GM12873 (cell line): ENCODE measurements around the gene PPP2R2C.

ENCODE experiments used
- TF ChIP-seq, protein P1 (sequence below): IDR thresholded peaks from 2 replicates; pipeline ENCODE4 v1.5.1; 2012; ENCODE audit warnings: low read depth, mild to moderate bottlenecking, moderate library complexity, low read length, control low read depth; ENCODE audit not compliant: insufficient read depth; ENCODE audit errors: missing control alignments

Gene PPP2R2C

DNA sequence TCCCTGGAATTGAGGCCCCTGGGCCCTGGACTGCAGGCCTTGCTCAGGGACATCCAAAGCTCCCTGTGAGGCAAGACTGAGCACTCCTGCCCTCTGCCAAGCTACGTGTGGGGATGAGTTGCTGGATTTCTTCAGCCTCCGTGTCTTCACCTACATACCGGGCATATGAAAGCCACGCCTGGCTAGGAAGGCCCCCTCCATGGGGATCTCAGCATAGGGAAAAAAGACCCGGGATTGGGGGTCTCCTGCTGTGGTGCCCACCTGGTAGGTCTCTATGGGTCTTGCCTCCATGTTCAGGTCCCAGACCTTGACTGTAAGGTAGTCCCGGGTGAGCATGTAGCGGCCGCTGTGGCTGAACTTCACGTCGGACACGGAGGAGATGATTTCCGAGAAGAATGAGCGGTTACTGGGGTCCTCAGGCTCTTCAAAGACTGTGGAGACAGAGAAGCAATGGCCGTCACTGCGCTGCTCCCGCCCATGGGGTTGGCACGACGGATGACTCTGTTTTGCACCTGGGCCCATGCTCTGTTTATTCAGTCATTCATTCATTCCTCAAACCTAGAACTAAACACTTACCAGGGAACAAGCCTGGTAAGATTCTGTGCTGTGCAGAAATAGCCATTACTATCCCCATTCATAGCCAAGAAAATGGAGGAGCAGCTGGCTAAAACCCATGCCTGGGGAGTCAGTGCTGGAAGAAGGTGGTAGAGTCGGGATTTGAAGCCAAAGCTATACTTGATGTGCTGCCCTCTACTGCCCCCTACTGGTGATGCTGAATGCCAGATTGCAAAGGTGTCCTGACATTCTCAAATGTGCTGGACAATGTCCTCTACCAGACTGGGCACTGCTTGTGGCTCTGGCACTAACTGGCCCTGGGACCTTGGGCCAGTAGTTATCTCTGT is 138.9 kb downstream of the PPP2R2C start:
- TF ChIP-seq, protein P1, sequence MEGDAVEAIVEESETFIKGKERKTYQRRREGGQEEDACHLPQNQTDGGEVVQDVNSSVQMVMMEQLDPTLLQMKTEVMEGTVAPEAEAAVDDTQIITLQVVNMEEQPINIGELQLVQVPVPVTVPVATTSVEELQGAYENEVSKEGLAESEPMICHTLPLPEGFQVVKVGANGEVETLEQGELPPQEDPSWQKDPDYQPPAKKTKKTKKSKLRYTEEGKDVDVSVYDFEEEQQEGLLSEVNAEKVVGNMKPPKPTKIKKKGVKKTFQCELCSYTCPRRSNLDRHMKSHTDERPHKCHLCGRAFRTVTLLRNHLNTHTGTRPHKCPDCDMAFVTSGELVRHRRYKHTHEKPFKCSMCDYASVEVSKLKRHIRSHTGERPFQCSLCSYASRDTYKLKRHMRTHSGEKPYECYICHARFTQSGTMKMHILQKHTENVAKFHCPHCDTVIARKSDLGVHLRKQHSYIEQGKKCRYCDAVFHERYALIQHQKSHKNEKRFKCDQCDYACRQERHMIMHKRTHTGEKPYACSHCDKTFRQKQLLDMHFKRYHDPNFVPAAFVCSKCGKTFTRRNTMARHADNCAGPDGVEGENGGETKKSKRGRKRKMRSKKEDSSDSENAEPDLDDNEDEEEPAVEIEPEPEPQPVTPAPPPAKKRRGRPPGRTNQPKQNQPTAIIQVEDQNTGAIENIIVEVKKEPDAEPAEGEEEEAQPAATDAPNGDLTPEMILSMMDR = peak; percentile 84

DNA sequence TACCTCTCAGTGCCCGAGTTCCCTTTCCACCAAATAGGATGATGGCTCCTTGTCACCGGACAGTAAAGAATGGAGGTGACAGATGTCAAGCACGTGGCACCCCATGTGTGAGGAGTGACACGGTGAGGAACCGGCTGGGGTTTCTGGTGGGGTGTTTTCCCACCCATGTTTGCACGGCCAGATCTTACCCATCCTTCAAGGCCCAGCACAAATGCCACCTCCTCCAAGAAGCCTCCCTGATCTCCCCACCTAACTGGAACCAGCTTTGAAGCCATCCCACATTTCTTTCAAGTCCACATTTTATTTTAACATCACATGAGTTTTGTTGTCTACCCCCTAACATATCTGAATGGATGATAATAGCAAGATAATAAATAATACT is 139.8 kb downstream of the PPP2R2C start:
- TF ChIP-seq, protein P1 = no peak

DNA sequence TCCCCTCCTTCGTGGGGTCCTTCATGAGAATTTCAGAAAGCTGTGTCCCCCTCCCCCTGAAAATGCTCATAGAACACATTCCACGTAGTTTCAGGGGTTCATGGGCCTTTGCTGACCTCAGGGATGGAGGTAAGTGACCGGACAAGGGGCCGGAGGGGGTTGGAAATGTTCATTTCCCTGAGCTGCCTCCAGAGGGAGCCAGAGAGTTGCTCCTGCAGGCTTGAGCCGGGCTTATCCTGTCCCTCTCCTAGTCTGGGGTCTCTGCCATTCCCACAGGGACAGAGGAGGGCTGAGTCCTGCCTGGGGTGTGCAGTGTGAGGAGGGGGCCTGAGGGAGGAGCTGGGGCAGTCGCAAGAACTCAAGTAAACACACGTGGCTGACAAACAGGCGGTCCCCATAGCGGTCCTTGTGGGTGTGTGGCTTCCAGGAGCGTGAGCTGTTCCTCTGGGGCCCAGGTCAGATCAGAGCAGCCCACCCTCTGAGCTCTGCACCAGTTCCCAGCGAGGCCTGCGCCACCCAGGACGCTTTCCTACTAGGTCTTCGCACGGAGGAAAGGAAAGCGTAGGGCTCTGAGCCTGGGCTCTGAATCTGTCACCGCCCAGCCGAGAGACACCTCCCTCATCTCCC is 140.3 kb downstream of the PPP2R2C start:
- TF ChIP-seq, protein P1 = peak; percentile 87

DNA sequence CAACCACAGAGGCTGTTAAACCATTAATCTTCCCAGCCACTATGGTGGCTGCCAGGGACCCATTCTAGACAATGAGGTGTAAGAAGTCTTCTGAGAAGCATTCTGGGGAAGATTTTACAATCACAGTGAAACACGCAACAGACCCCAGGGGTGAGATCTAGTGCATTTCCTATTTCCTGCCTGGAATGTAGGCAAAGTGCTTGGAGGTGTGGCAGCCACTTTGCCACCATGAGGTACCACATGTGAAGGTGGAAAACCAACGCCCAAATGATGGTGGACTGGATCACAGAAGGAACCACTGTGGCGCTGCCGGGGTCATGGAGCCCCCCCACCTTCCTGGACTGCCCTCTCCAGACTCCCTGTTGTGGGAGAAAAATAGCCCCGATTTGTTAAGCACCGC is 140.9 kb downstream of the PPP2R2C start:
- TF ChIP-seq, protein P1 = no peak

DNA sequence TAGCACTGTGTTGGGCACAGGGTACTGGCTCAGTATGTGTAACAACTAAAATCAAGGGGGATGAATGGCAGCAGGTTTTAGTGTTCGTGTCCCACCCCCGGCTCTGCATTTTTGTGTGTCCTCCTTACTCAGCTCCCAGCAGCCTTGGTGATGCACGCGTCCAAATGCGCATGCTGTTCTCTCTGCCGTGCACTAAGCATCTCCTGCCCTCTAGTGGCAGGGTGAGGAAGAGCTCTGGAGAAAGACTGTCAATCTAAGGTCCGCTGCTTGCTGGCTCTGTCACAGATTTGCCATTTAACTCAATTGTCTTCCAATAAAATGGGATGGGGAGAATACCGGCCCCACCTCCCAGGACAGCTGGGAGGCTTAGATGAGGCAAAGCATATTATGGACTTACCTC is 141.4 kb downstream of the PPP2R2C start:
- TF ChIP-seq, protein P1 = peak; percentile 82

DNA sequence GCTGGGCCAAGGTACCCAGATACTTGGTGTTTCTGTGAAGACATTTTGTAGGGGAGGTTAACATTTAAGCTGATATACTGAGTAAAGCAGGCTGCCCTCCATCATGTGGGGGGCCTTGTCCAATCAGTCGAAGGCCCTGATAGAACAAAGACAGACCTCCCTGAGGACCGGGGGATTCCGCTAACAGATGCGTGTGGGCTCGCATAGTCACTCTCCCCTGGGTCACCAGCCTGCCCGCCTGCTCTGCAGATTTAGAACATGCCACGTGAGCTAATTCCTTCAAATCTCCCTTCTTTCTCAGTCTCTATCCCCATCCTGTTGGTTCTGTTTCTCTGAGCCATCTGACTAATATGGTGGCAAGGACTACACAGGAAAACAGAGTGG is 142.0 kb downstream of the PPP2R2C start:
- TF ChIP-seq, protein P1 = no peak
